Measurements from ENCODE around the gene L3MBTL4. TPM values are rescaled to one million over a fixed set of nuclear protein-coding genes. Genes with fewer than 3 reads are reported as not detected.

Gene L3MBTL4
- total and polyA plus RNA-seq, 10 of the 15 experiments (the other 5 are each of a cell fraction or from before 2014, with no cell fraction given) = 1.3 to 8.7 (median 3.8) TPM

DNA sequence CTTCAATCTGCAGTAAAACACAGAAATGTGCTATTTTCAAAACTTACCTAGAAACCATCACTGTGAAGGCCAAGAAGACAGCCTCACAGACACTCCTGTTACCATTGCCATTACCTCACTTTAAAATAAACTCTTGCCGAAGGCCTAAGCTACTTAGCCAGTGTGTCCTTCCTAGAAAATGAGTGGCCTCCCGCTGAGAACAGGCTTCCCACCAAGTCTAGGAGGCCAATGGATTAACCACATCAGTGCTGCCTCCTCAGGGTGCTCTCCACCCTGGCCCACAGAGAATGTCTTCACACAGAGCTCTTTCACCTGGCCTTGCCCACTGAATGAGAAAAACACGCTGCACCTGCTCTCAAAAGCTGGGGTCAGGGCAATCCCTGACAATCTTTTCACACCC is 47.5 kb downstream of the L3MBTL4 start:
- ChIA-PET RAD21 (ENCODE audit: unreplicated experiment) (interaction anchor here (1.5 to 1.6 kb wide), 2 partner anchors 9 to 30 kb away, joined by 3 to 4 read pairs; no protein-coding TSS in a partner anchor), CTCF (interaction anchor here (1.2 to 1.4 kb wide), 2 partner anchors 10 to 114 kb away, joined by 3 to 6 read pairs; no protein-coding TSS in a partner anchor), SMC1A (ENCODE audit: uncharacterized antibody, unreplicated experiment) (no interaction called here), POLR2A (interaction anchor here (1.4 kb wide), 1 partner anchor 10 kb away, joined by 5 read pairs; no protein-coding TSS in a partner anchor)
- H3K36me3 ChIP-seq (ENCODE audit: control insufficient read depth in 2 of 2, insufficient read depth in 2 of 2, low read length in 1 of 2) = no peaks in the 10 kb centered on the region
- intact Hi-C loops (cut with micrococcal nuclease; ENCODE audit: unreplicated experiment) = no loop called here
- TF ChIP-seq GABPA (IDR thresholded peaks at IDR 0.05; ENCODE audit: low read depth) (no peak), TCF12 (IDR thresholded peaks at IDR 0.05; ENCODE audit: low read depth, low read length) (no peak), SMC3 (IDR thresholded peaks at IDR 0.05; ENCODE audit: borderline replicate concordance, low read length) (no peak), ASH2L (IDR thresholded peaks at IDR 0.05; ENCODE audit: borderline replicate concordance, low read depth) (no peak), SUZ12 (IDR thresholded peaks at IDR 0.05; ENCODE audit: unreplicated experiment) (no peak), POLR2AphosphoS5 (IDR thresholded peaks at IDR 0.05; ENCODE audit: low read length) (no peak), ZNF274 (IDR thresholded peaks at IDR 0.05; ENCODE audit: insufficient read depth, insufficient read length) (no peak), GATAD2B (conservative IDR thresholded peaks at IDR 0.05; ENCODE audit: low read depth) (no peak), FOXK2 (IDR thresholded peaks at IDR 0.05) (no peak), KDM1A (IDR thresholded peaks at IDR 0.05; ENCODE audit: borderline replicate concordance) (no peak)
- TF ChIP-seq, protein P1, sequence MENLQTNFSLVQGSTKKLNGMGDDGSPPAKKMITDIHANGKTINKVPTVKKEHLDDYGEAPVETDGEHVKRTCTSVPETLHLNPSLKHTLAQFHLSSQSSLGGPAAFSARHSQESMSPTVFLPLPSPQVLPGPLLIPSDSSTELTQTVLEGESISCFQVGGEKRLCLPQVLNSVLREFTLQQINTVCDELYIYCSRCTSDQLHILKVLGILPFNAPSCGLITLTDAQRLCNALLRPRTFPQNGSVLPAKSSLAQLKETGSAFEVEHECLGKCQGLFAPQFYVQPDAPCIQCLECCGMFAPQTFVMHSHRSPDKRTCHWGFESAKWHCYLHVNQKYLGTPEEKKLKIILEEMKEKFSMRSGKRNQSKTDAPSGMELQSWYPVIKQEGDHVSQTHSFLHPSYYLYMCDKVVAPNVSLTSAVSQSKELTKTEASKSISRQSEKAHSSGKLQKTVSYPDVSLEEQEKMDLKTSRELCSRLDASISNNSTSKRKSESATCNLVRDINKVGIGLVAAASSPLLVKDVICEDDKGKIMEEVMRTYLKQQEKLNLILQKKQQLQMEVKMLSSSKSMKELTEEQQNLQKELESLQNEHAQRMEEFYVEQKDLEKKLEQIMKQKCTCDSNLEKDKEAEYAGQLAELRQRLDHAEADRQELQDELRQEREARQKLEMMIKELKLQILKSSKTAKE (IDR thresholded peaks at IDR 0.05; ENCODE audit: low read depth, poor library complexity, severe bottlenecking) = no peak
- TF ChIP-seq, protein P2, sequence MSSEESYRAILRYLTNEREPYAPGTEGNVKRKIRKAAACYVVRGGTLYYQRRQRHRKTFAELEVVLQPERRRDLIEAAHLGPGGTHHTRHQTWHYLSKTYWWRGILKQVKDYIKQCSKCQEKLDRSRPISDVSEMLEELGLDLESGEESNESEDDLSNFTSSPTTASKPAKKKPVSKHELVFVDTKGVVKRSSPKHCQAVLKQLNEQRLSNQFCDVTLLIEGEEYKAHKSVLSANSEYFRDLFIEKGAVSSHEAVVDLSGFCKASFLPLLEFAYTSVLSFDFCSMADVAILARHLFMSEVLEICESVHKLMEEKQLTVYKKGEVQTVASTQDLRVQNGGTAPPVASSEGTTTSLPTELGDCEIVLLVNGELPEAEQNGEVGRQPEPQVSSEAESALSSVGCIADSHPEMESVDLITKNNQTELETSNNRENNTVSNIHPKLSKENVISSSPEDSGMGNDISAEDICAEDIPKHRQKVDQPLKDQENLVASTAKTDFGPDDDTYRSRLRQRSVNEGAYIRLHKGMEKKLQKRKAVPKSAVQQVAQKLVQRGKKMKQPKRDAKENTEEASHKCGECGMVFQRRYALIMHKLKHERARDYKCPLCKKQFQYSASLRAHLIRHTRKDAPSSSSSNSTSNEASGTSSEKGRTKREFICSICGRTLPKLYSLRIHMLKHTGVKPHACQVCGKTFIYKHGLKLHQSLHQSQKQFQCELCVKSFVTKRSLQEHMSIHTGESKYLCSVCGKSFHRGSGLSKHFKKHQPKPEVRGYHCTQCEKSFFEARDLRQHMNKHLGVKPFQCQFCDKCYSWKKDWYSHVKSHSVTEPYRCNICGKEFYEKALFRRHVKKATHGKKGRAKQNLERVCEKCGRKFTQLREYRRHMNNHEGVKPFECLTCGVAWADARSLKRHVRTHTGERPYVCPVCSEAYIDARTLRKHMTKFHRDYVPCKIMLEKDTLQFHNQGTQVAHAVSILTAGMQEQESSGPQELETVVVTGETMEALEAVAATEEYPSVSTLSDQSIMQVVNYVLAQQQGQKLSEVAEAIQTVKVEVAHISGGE (CRISPR knock-in tag; IDR thresholded peaks at IDR 0.05) = no peak
- TF ChIP-seq, protein P3, sequence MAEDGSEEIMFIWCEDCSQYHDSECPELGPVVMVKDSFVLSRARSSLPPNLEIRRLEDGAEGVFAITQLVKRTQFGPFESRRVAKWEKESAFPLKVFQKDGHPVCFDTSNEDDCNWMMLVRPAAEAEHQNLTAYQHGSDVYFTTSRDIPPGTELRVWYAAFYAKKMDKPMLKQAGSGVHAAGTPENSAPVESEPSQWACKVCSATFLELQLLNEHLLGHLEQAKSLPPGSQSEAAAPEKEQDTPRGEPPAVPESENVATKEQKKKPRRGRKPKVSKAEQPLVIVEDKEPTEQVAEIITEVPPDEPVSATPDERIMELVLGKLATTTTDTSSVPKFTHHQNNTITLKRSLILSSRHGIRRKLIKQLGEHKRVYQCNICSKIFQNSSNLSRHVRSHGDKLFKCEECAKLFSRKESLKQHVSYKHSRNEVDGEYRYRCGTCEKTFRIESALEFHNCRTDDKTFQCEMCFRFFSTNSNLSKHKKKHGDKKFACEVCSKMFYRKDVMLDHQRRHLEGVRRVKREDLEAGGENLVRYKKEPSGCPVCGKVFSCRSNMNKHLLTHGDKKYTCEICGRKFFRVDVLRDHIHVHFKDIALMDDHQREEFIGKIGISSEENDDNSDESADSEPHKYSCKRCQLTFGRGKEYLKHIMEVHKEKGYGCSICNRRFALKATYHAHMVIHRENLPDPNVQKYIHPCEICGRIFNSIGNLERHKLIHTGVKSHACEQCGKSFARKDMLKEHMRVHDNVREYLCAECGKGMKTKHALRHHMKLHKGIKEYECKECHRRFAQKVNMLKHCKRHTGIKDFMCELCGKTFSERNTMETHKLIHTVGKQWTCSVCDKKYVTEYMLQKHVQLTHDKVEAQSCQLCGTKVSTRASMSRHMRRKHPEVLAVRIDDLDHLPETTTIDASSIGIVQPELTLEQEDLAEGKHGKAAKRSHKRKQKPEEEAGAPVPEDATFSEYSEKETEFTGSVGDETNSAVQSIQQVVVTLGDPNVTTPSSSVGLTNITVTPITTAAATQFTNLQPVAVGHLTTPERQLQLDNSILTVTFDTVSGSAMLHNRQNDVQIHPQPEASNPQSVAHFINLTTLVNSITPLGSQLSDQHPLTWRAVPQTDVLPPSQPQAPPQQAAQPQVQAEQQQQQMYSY (CRISPR knock-in tag; IDR thresholded peaks at IDR 0.05) = no peak
- DNase-seq (ENCODE audit: low read depth, low spot score) (no peak), FAIRE-seq (no peak), ATAC-seq (no peak)
- no peak overlapping the region for H3K9ac ChIP-seq (ENCODE audit: control insufficient read depth, insufficient read depth, low read length)
- H4K20me1 ChIP-seq (ENCODE audit: control insufficient read depth, insufficient read depth) = no peaks in the 10 kb centered on the region
- no peaks in the 10 kb centered on the region for H3K27me3 ChIP-seq (replicated peaks in 1 of 2; ENCODE audit: control insufficient read depth in 2 of 2, insufficient read depth in 2 of 2, low read length in 1 of 2)
- H2AFZ ChIP-seq (ENCODE audit: control insufficient read depth, low read depth, low read length) = no peak overlapping the region
- no peaks in the 10 kb centered on the region for H3K9me3 ChIP-seq (replicated peaks; ENCODE audit: control insufficient read depth, insufficient read depth, low read length)
- 63% methylated on average over 3 of the region's 3 CpGs for WGBS (ENCODE audit: insufficient coverage, insufficient replicate concordance, low lambda C conversion rate, missing lambda C conversion rate)
- in situ Hi-C loops (cut with MboI) = no loop called here
- BruUV-seq (replicated peaks) = no TSS peak
- H3K4me3 ChIP-seq = no peak overlapping the region
- peaks cover 6% of the 10 kb centered on the region; the same call in 1 of the 2 replicates for H3K4me1 ChIP-seq (ENCODE audit: control insufficient read depth, insufficient read depth, low read length)
- no peak overlapping the region for H3K4me2 ChIP-seq (ENCODE audit: control insufficient read depth, insufficient read depth)
- H3K79me2 ChIP-seq (ENCODE audit: control insufficient read depth, insufficient read depth, low read length) = no peaks in the 10 kb centered on the region
- H3K27ac ChIP-seq (ENCODE audit: control insufficient read depth, insufficient read depth) = no peak overlapping the region
